ENCODE measurements around the gene JAZF1. TPM values are rescaled to one million over a fixed set of nuclear protein-coding genes. Genes with fewer than 3 reads are reported as not detected.

The JAZF1 gene
- total and polyA plus RNA-seq, 2 donors: 30.7 to 31.9 TPM

GRCh38 chr7:28112467-28112866 lies 68.1 kb downstream of the JAZF1 start:
- H3K36me3 ChIP-seq (ENCODE audit: insufficient read depth): no peaks in the 10 kb centered on the region
- WGBS: 65% methylated on average over 3 of the region's 3 CpGs
- no peak overlapping the region for H3K27ac ChIP-seq (ENCODE audit: low read depth)
- no peak overlapping the region for H3K4me3 ChIP-seq (ENCODE audit: low read depth, low read length)
- no peak for DNase-seq (ENCODE audit: extremely low spot score)
- H3K4me1 ChIP-seq (ENCODE audit: insufficient read depth): no peaks in the 10 kb centered on the region

- no peak overlapping the region for H3K27ac ChIP-seq (ENCODE audit: low read depth)
- no peak overlapping the region for H3K4me3 ChIP-seq (ENCODE audit: low read depth, low read length)
- H3K36me3 ChIP-seq (ENCODE audit: insufficient read depth): no peaks in the 10 kb centered on the region
- 72% methylated on average over 3 of the region's 3 CpGs for WGBS
- no peak for DNase-seq (ENCODE audit: extremely low spot score)
- no peaks in the 10 kb centered on the region for H3K4me1 ChIP-seq (ENCODE audit: insufficient read depth)
Measured at GRCh38 chr7:28112012-28112411, 68.6 kb downstream of the JAZF1 start.

GRCh38 chr7:28110427-28111012 lies 70.1 kb downstream of the JAZF1 start:
- Histone ChIP-seq H3K36me3 (ENCODE audit: insufficient read depth) (no peaks in the 10 kb centered on the region), H3K4me1 (ENCODE audit: insufficient read depth) (no peaks in the 10 kb centered on the region), H3K4me3 (ENCODE audit: low read depth, low read length) (no peak overlapping the region), H3K27ac (ENCODE audit: low read depth) (no peak overlapping the region)
- no peak for DNase-seq (ENCODE audit: extremely low spot score)
- WGBS: 97% methylated on average over 4 of the region's 4 CpGs

- no peak overlapping the region for H3K27ac ChIP-seq (ENCODE audit: low read depth)
- no peaks in the 10 kb centered on the region for H3K4me1 ChIP-seq (ENCODE audit: insufficient read depth)
- DNase-seq (ENCODE audit: extremely low spot score): no peak
- no peaks in the 10 kb centered on the region for H3K36me3 ChIP-seq (ENCODE audit: insufficient read depth)
- 95% methylated on average over 3 of the region's 3 CpGs for WGBS
- no peak overlapping the region for H3K4me3 ChIP-seq (ENCODE audit: low read depth, low read length)
Measured at GRCh38 chr7:28108747-28109146, 71.8 kb downstream of the JAZF1 start.

- Histone ChIP-seq H3K4me1 (ENCODE audit: insufficient read depth) (no peaks in the 10 kb centered on the region), H3K27ac (ENCODE audit: low read depth) (no peak overlapping the region), H3K36me3 (ENCODE audit: insufficient read depth) (no peaks in the 10 kb centered on the region), H3K4me3 (ENCODE audit: low read depth, low read length) (no peak overlapping the region)
- 78% methylated on average over 3 of the region's 3 CpGs for WGBS
- DNase-seq (ENCODE audit: extremely low spot score): no peak
Measured at GRCh38 chr7:28107960-28108359, 72.6 kb downstream of the JAZF1 start.

- H3K4me1 ChIP-seq (ENCODE audit: insufficient read depth): no peaks in the 10 kb centered on the region
- no peak for DNase-seq (ENCODE audit: extremely low spot score)
- H3K27ac ChIP-seq (ENCODE audit: low read depth): no peak overlapping the region
- H3K4me3 ChIP-seq (ENCODE audit: low read depth, low read length): no peak overlapping the region
- WGBS: 28% methylated on average over 6 of the region's 6 CpGs
- H3K36me3 ChIP-seq (ENCODE audit: insufficient read depth): no peaks in the 10 kb centered on the region
Measured at GRCh38 chr7:28106321-28106829, 74.2 kb downstream of the JAZF1 start.

GRCh38 chr7:28105234-28105633 lies 75.4 kb downstream of the JAZF1 start:
- Histone ChIP-seq H3K27ac (ENCODE audit: low read depth) (no peak overlapping the region), H3K4me3 (ENCODE audit: low read depth, low read length) (no peak overlapping the region), H3K36me3 (ENCODE audit: insufficient read depth) (no peaks in the 10 kb centered on the region), H3K4me1 (ENCODE audit: insufficient read depth) (no peaks in the 10 kb centered on the region)
- WGBS: 74% methylated on average over 6 of the region's 6 CpGs
- DNase-seq (ENCODE audit: extremely low spot score): no peak

GRCh38 chr7:28104811-28105210 lies 75.8 kb downstream of the JAZF1 start:
- H3K4me3 ChIP-seq (ENCODE audit: low read depth, low read length): no peak overlapping the region
- 73% methylated on average over 4 of the region's 4 CpGs for WGBS
- H3K27ac ChIP-seq (ENCODE audit: low read depth): no peak overlapping the region
- H3K36me3 ChIP-seq (ENCODE audit: insufficient read depth): no peaks in the 10 kb centered on the region
- no peaks in the 10 kb centered on the region for H3K4me1 ChIP-seq (ENCODE audit: insufficient read depth)
- no peak for DNase-seq (ENCODE audit: extremely low spot score)

GRCh38 chr7:28104041-28104541 lies 76.5 kb downstream of the JAZF1 start:
- H3K4me3 ChIP-seq (ENCODE audit: low read depth, low read length): no peak overlapping the region
- H3K27ac ChIP-seq (ENCODE audit: low read depth): no peak overlapping the region
- no peak for DNase-seq (ENCODE audit: extremely low spot score)
- H3K4me1 ChIP-seq (ENCODE audit: insufficient read depth): no peaks in the 10 kb centered on the region
- H3K36me3 ChIP-seq (ENCODE audit: insufficient read depth): no peaks in the 10 kb centered on the region
- 56% methylated on average over 3 of the region's 3 CpGs for WGBS

- no peak for DNase-seq (ENCODE audit: extremely low spot score)
- Histone ChIP-seq H3K4me1 (ENCODE audit: insufficient read depth) (no peaks in the 10 kb centered on the region), H3K4me3 (ENCODE audit: low read depth, low read length) (no peak overlapping the region), H3K36me3 (ENCODE audit: insufficient read depth) (no peaks in the 10 kb centered on the region), H3K27ac (ENCODE audit: low read depth) (no peak overlapping the region)
- WGBS: 83% methylated on average over 6 of the region's 6 CpGs
Measured at GRCh38 chr7:28102797-28103196, 77.8 kb downstream of the JAZF1 start.

- peaks cover 3% of the 10 kb centered on the region for H3K4me1 ChIP-seq (ENCODE audit: insufficient read depth)
- DNase-seq (ENCODE audit: extremely low spot score): no peak
- H3K4me3 ChIP-seq (ENCODE audit: low read depth, low read length): no peak overlapping the region
- no peaks in the 10 kb centered on the region for H3K36me3 ChIP-seq (ENCODE audit: insufficient read depth)
- WGBS: under 1% methylated on average over 3 of the region's 3 CpGs
- H3K27ac ChIP-seq (ENCODE audit: low read depth): no peak overlapping the region
Measured at GRCh38 chr7:28096713-28097112, 83.9 kb downstream of the JAZF1 start.

- H3K36me3 ChIP-seq (ENCODE audit: insufficient read depth): no peaks in the 10 kb centered on the region
- H3K4me1 ChIP-seq (ENCODE audit: insufficient read depth): peaks cover 3% of the 10 kb centered on the region
- no peak overlapping the region for H3K27ac ChIP-seq (ENCODE audit: low read depth)
- DNase-seq (ENCODE audit: extremely low spot score): no peak
- 91% methylated on average over 4 of the region's 4 CpGs for WGBS
- no peak overlapping the region for H3K4me3 ChIP-seq (ENCODE audit: low read depth, low read length)
Measured at GRCh38 chr7:28095231-28095630, 85.4 kb downstream of the JAZF1 start.

- DNase-seq (ENCODE audit: extremely low spot score): no peak
- Histone ChIP-seq H3K4me1 (ENCODE audit: insufficient read depth) (peaks cover 3% of the 10 kb centered on the region), H3K27ac (ENCODE audit: low read depth) (no peak overlapping the region), H3K4me3 (ENCODE audit: low read depth, low read length) (no peak overlapping the region), H3K36me3 (ENCODE audit: insufficient read depth) (no peaks in the 10 kb centered on the region)
- 73% methylated on average over 9 of the region's 9 CpGs for WGBS
Measured at GRCh38 chr7:28093623-28094232, 86.9 kb downstream of the JAZF1 start.

GRCh38 chr7:28091190-28091589 lies 89.4 kb downstream of the JAZF1 start:
- no peak for DNase-seq (ENCODE audit: extremely low spot score)
- H3K4me1 ChIP-seq (ENCODE audit: insufficient read depth): peaks cover 1% of the 10 kb centered on the region
- H3K36me3 ChIP-seq (ENCODE audit: insufficient read depth): no peaks in the 10 kb centered on the region
- no peak overlapping the region for H3K4me3 ChIP-seq (ENCODE audit: low read depth, low read length)
- 61% methylated on average over 1 of the region's 1 CpG for WGBS
- H3K27ac ChIP-seq (ENCODE audit: low read depth): no peak overlapping the region
